ENCODE measurements around the gene SKAP2. TPM values are rescaled to one million over a fixed set of nuclear protein-coding genes. Genes with fewer than 3 reads are reported as not detected.

SKAP2 gene
- total and polyA plus RNA-seq, 2 of the 13 experiments (the other 11 are each of a cell fraction or from before 2014, with no cell fraction given): 3.6 to 12.9 TPM

DNA sequence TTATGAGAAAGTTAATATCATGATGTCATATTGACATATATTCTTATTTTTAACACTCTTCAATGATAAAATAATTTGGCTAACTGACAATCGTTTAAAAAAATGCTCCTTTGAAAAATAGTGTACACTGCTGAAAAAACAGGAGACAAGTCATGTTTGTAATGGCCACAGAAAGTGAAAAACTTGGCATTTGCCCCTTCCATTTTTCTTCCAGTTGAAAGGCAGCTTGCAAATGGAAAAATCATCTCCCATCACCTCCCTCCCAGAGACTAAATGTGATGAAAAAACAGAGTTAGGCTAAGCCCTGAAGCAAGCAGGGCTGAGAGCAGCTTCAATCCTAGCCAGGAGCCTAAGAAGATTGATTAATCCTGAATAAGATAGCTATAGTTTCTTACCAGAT lies 160.4 kb downstream of the SKAP2 start:
- Histone ChIP-seq H3K4me2 (ENCODE audit: low read depth, low read length) (no peak overlapping the region), H3K9ac (ENCODE audit: insufficient read depth, low read depth, low read length) (no peak overlapping the region), H3K4me3 (replicated peaks in 1 of 3; ENCODE audit: insufficient read depth in 1 of 3, low read depth in 2 of 3, low read length in 3 of 3) (no peak overlapping the region), H2AFZ (ENCODE audit: low read length) (no peak overlapping the region), H3K27ac (ENCODE audit: extremely low read length, insufficient read depth, low read length) (no peak overlapping the region), H3K79me2 (ENCODE audit: insufficient read depth, low read length) (no peaks in the 10 kb centered on the region), H3K4me1 (ENCODE audit: insufficient read depth, low read length) (peaks cover 27% of the 10 kb centered on the region), H3K9me3 (ENCODE audit: low read length) (no peaks in the 10 kb centered on the region), H3K36me3 (replicated peaks in 1 of 2; ENCODE audit: control insufficient read depth in 1 of 2, insufficient read depth in 2 of 2, low read length in 2 of 2) (no peaks in the 10 kb centered on the region), H3K27me3 (ENCODE audit: control insufficient read depth in 1 of 2, insufficient read depth in 2 of 2, low read length in 2 of 2) (no peaks in the 10 kb centered on the region), H4K20me1 (ENCODE audit: insufficient read depth, low read length) (no peaks in the 10 kb centered on the region)
- POLR2A ChIA-PET: no interaction called here
- in situ Hi-C loops (cut with HindIII; ENCODE audit: extremely low pct_ligation_motif_present, low pct_unique_long_range_greater_than_20kb) (no loop called here), intact Hi-C loops (cut with micrococcal nuclease; ENCODE audit: unreplicated experiment) (no loop called here)
- CTCF ChIA-PET (ENCODE audit: low intra/inter-chr PET ratio, low total read pairs): no interaction called here
- no peak for FAIRE-seq
- ATAC-seq: no peak
- 86% methylated on average over 1 of the region's 1 CpG for WGBS (ENCODE audit: low lambda C conversion rate)
- DNase-seq (ENCODE audit: low spot score): no peak
- TF ChIP-seq ATF7 (IDR thresholded peaks at IDR 0.05) (peak; percentile 36; the same call in 1 of the 2 replicates), ATF7 (CRISPR knock-in tag; IDR thresholded peaks at IDR 0.05) (no peak), ATRX (CRISPR knock-in tag; IDR thresholded peaks at IDR 0.05; ENCODE audit: borderline replicate concordance) (no peak)
- BruUV-seq (replicated peaks): no TSS peak

DNA sequence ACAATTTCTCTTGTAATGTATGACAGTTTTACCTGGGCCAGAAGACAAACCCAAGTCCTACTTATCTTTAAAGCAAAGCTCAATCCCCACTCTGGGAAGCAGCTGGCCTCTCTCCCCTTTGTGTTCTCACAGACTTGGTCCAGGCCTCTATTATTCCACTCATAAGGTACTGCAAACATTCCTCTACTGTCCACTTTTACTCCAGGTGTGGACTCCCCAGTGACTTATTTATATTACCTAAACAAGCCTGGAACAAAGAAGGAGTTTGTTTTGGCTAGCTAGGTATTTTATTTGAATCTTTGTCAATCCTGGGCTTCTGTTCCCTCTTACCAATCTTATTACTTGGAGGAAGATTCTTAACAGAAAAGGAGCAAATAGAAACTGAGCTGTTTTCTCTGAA lies 163.5 kb downstream of the SKAP2 start:
- no peak overlapping the region for H3K4me2 ChIP-seq (ENCODE audit: low read depth, low read length)
- no peaks in the 10 kb centered on the region for H3K27me3 ChIP-seq (ENCODE audit: control insufficient read depth in 1 of 2, insufficient read depth in 2 of 2, low read length in 2 of 2)
- POLR2A ChIA-PET: interaction anchor here (1.2 to 2.4 kb wide), 4 partner anchors 11 to 430 kb away, joined by 3 to 13 read pairs (median 8); partner anchors contain the start of gene HOXA4
- CTCF ChIA-PET (ENCODE audit: low intra/inter-chr PET ratio, low total read pairs): no interaction called here
- BruUV-seq (replicated peaks): no TSS peak
- FAIRE-seq: no peak
- H3K9me3 ChIP-seq (ENCODE audit: low read length): no peaks in the 10 kb centered on the region
- no peak for DNase-seq (ENCODE audit: low spot score)
- no peaks in the 10 kb centered on the region for H3K36me3 ChIP-seq (replicated peaks in 1 of 2; ENCODE audit: control insufficient read depth in 1 of 2, insufficient read depth in 2 of 2, low read length in 2 of 2)
- in situ Hi-C loops (cut with HindIII; ENCODE audit: extremely low pct_ligation_motif_present, low pct_unique_long_range_greater_than_20kb) (no loop called here), intact Hi-C loops (cut with micrococcal nuclease; ENCODE audit: unreplicated experiment) (no loop called here)
- no peak for ATAC-seq
- H3K4me3 ChIP-seq (replicated peaks in 1 of 3; ENCODE audit: insufficient read depth in 1 of 3, low read depth in 2 of 3, low read length in 3 of 3): no peak overlapping the region
- H3K27ac ChIP-seq (ENCODE audit: extremely low read length, insufficient read depth, low read length): no peak overlapping the region
- no peak overlapping the region for H3K9ac ChIP-seq (ENCODE audit: insufficient read depth, low read depth, low read length)
- no peaks in the 10 kb centered on the region for H3K79me2 ChIP-seq (ENCODE audit: insufficient read depth, low read length)
- H3K4me1 ChIP-seq (ENCODE audit: insufficient read depth, low read length): peaks cover 38% of the 10 kb centered on the region
- H4K20me1 ChIP-seq (ENCODE audit: insufficient read depth, low read length): no peaks in the 10 kb centered on the region
- H2AFZ ChIP-seq (ENCODE audit: low read length): no peak overlapping the region
- TF ChIP-seq NR2F6 (IDR thresholded peaks at IDR 0.05) (no peak), NR2F6 (CRISPR knock-in tag; IDR thresholded peaks at IDR 0.05) (no peak), ZNF180 (CRISPR knock-in tag; IDR thresholded peaks at IDR 0.05; ENCODE audit: borderline replicate concordance, low read depth) (no peak), NCOA2 (CRISPR knock-in tag; IDR thresholded peaks at IDR 0.05) (no peak), HDAC2 (CRISPR knock-in tag; IDR thresholded peaks at IDR 0.05) (no peak), REL (CRISPR knock-in tag; conservative IDR thresholded peaks at IDR 0.05) (no peak), TBL1XR1 (IDR thresholded peaks at IDR 0.05; ENCODE audit: borderline replicate concordance, low read length, partially characterized antibody) (no peak), ZKSCAN5 (CRISPR knock-in tag; IDR thresholded peaks at IDR 0.05) (no peak)
- TF ChIP-seq, protein P1, sequence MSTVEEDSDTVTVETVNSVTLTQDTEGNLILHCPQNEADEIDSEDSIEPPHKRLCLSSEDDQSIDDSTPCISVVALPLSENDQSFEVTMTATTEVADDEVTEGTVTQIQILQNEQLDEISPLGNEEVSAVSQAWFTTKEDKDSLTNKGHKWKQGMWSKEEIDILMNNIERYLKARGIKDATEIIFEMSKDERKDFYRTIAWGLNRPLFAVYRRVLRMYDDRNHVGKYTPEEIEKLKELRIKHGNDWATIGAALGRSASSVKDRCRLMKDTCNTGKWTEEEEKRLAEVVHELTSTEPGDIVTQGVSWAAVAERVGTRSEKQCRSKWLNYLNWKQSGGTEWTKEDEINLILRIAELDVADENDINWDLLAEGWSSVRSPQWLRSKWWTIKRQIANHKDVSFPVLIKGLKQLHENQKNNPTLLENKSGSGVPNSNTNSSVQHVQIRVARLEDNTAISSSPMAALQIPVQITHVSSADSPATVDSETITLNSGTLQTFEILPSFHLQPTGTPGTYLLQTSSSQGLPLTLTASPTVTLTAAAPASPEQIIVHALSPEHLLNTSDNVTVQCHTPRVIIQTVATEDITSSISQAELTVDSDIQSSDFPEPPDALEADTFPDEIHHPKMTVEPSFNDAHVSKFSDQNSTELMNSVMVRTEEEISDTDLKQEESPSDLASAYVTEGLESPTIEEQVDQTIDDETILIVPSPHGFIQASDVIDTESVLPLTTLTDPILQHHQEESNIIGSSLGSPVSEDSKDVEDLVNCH (CRISPR knock-in tag; IDR thresholded peaks at IDR 0.05): no peak
- TF ChIP-seq, protein P2, sequence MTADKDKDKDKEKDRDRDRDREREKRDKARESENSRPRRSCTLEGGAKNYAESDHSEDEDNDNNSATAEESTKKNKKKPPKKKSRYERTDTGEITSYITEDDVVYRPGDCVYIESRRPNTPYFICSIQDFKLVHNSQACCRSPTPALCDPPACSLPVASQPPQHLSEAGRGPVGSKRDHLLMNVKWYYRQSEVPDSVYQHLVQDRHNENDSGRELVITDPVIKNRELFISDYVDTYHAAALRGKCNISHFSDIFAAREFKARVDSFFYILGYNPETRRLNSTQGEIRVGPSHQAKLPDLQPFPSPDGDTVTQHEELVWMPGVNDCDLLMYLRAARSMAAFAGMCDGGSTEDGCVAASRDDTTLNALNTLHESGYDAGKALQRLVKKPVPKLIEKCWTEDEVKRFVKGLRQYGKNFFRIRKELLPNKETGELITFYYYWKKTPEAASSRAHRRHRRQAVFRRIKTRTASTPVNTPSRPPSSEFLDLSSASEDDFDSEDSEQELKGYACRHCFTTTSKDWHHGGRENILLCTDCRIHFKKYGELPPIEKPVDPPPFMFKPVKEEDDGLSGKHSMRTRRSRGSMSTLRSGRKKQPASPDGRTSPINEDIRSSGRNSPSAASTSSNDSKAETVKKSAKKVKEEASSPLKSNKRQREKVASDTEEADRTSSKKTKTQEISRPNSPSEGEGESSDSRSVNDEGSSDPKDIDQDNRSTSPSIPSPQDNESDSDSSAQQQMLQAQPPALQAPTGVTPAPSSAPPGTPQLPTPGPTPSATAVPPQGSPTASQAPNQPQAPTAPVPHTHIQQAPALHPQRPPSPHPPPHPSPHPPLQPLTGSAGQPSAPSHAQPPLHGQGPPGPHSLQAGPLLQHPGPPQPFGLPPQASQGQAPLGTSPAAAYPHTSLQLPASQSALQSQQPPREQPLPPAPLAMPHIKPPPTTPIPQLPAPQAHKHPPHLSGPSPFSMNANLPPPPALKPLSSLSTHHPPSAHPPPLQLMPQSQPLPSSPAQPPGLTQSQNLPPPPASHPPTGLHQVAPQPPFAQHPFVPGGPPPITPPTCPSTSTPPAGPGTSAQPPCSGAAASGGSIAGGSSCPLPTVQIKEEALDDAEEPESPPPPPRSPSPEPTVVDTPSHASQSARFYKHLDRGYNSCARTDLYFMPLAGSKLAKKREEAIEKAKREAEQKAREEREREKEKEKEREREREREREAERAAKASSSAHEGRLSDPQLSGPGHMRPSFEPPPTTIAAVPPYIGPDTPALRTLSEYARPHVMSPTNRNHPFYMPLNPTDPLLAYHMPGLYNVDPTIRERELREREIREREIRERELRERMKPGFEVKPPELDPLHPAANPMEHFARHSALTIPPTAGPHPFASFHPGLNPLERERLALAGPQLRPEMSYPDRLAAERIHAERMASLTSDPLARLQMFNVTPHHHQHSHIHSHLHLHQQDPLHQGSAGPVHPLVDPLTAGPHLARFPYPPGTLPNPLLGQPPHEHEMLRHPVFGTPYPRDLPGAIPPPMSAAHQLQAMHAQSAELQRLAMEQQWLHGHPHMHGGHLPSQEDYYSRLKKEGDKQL (CRISPR knock-in tag; IDR thresholded peaks at IDR 0.05; ENCODE audit: low read depth): no peak
